GM19238 (cell line): ENCODE data around the gene ODAD3.

Experiments used
- DNase-seq: peaks from one replicate; pipeline ENCODE4 v3.0.0; 2011; ENCODE audit warnings: low spot score; ENCODE audit not compliant: insufficient read length

ODAD3 gene

GRCh38 chr19:11377237-11377636 is 57.7 kb downstream of the ODAD3 start:
- no peak for DNase-seq

GRCh38 chr19:11375143-11375948 is 59.6 kb downstream of the ODAD3 start:
- DNase-seq: no peak

DNA sequence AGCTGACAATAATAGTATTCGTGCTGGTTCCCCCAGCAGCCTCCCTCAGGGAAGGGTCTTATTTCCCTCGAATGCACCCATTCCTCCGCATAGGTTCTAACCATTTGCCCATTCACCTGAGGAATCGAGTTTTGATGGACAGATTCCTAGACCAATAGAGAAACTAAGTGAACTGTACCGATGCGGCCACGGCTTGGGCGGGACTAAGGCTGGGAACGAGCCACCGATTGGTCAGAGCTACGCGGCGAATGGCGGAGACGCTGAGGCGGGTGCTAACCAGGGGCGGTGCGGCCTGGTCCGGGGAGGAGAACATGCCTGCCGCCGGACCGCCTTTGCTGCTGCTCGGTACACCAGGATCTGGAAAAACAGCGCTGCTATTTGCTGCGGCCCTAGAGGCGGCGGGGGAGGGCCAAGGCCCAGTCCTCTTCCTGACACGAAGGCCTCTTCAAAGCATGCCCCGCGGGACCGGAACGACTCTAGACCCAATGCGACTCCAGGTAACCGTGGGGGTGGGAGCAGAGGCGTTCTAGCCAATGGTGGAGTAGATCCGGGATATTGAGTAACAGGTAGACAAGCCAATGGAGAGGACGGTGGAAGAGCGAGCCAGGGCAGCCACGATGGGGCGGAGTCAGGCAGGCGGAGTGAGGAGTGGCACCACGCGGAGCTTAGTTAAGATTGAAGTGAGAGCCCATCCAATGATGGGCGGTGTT is 60.3 kb downstream of the ODAD3 start, which contains the start of gene SWSAP1:
Gene SWSAP1 (plus strand): TSS at position 234 of the 710 bp plus-strand sequence. CDS start 15 bp downstream, at position 249.
- DNase-seq: peak; percentile 97

DNA sequence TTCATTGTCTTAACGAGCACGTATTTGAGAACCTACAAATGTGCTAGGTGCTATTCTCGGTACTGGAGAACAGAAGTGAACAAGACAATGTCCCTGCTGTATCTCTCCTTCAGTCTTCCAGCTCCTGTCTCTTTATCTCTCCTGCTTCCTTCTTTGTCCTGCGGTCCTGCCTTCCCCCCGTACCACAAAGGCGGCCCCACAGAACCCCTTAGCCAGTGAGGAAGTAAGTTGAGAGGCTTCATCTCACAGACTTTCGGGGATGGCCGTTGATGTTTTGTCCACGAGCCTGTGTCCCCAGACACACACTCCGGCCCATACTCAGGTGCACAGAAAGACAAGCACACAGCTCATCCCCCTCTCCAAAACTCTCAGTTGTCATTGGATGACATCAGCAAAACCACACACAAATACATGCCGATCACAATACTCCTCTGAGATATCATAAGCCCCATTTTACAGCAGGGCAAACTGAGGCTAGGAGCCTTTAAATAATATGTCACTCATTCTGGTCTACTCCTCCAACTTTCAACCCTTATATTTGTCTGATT is 61.0 kb downstream of the ODAD3 start:
- no peak for DNase-seq

- no peak for DNase-seq
Observed at GRCh38 chr19:11373166-11373884, 61.6 kb downstream of the ODAD3 start.

DNA sequence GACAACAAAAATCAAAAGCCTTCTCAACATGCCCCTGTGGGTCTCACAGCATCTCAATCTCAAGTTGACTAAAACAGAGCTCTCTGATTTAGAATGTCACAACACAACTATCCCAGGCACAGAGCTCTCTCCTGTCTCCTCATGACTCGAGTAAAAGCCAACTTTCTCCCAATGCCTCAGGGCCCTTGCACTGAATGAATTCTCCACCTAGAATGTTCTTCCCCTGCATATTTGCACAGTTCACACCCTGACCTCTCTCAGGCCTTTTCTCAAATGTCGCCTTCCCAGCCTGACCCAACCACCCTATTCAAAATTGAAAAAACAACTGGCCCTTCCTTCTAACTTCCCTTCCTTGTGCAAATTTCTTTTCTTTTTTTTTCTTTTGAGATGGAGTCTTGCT is 64.2 kb downstream of the ODAD3 start:
- no peak for DNase-seq
